Measurements from ENCODE around the gene CA14.
"Not testable (repeated sequence)": the region's sequence is repeated elsewhere in the genome, so short reads cannot be mapped to it uniquely, and the experiment has no call there.

Gene CA14

DNA sequence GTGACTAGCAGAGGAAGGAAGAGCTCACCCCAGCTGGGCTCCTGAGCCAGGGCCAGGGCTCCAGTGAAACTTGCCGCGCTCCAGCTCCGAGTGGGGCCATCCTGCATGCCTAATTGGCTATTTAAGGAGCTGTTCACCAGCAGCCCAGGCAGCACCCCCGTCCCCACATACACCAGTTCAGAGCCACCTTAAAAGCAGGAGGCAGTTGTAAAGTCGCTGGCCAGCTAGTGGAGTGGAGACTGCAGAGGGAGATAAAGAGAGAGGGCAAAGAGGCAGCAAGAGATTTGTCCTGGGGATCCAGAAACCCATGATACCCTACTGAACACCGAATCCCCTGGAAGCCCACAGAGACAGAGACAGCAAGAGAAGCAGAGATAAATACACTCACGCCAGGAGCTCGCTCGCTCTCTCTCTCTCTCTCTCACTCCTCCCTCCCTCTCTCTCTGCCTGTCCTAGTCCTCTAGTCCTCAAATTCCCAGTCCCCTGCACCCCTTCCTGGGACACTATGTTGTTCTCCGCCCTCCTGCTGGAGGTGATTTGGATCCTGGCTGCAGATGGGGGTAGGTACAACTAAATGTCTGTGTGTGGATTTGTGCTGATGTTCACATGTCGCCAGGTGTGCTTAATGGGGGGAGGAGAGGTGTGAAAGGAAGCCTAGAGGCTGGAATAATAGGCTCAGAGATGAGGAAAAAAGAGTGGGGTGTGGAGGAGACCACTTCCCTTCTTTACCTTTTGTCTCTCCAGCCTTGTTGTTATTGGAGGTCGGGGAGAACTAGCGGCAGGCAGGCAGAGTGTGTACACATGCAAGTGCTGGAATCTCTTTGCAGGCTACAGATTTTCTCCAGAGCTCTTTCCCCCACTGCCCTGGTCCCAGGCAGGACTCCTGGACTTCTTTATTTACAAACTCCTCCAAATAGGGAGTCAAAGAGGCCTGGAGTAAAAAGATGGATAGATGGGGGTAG, at the start of gene CA14:
Gene CA14, plus strand, starts transcription at position 151 of the 962 bp plus-strand sequence. Its CDS starts 355 bp downstream, at position 506.
- intact Hi-C loops (cut with micrococcal nuclease): loop anchor here (10.0 kb wide), 1 partner anchor 167 kb away; no protein-coding TSS in a partner anchor
- H3K4me1 Mint-ChIP-seq (ENCODE audit: low read depth): peaks cover 30% of the 10 kb centered on the region
- peaks cover 56% of the 10 kb centered on the region for H3K27me3 Mint-ChIP-seq
- no peak within 1 kb of the TSS for H3K4me3 Mint-ChIP-seq
- no peaks in the 10 kb centered on the region for H3K9me3 Mint-ChIP-seq
- peak within 1 kb of the TSS; percentile 23 for H3K27ac Mint-ChIP-seq
- no peaks in the 10 kb centered on the region for H3K36me3 Mint-ChIP-seq (ENCODE audit: low read depth)

DNA sequence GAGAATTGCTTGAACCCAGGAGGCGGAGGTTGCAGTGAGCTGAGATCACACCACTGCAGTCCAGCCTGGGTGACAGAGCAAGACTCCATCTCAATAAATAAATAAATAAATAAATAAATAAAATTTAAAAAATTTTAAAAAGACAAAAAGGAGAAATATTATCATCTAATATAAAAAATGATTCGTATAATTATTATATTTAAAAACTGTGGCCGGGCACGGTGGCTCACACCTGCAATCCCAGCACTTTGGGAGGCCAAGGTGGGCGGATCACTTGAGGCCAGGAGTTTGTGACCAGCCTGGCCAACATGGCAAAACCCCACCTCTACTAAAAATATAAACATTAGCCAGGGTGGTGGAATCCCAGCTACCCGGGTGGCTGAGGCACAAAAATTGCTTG, 49.1 kb upstream of the CA14 start:
- H3K4me3 Mint-ChIP-seq; intact Hi-C loops (cut with micrococcal nuclease); H3K4me1 Mint-ChIP-seq (ENCODE audit: low read depth); H3K27me3 Mint-ChIP-seq; H3K36me3 Mint-ChIP-seq (ENCODE audit: low read depth); H3K27ac Mint-ChIP-seq; H3K9me3 Mint-ChIP-seq: not testable (repeated sequence)

DNA sequence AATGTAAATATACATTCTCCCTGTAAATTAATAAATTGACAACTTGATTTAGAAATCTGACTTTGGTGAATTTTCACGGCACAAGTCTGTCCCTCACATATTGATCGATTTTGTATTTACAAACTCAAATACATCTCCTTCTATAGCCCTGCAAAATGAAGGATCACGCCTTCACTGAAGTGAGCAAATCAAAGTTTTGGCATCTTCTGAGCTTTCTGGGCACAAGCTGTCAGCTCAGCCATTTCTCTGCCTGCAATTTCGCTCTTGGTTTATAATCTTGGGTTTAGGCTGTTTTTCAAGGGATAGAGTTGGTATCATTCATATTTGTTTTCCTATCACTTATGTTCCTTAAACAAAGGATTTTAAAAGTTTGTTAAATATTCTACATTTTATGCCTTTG, 47.5 kb upstream of the CA14 start:
- intact Hi-C loops (cut with micrococcal nuclease): no loop called here
- no peaks in the 10 kb centered on the region for H3K36me3 Mint-ChIP-seq (ENCODE audit: low read depth)
- H3K4me1 Mint-ChIP-seq (ENCODE audit: low read depth): peaks cover 5% of the 10 kb centered on the region
- no peak overlapping the region for H3K27ac Mint-ChIP-seq
- no peaks in the 10 kb centered on the region for H3K9me3 Mint-ChIP-seq
- peaks cover 2% of the 10 kb centered on the region for H3K27me3 Mint-ChIP-seq
- H3K4me3 Mint-ChIP-seq: no peak overlapping the region

DNA sequence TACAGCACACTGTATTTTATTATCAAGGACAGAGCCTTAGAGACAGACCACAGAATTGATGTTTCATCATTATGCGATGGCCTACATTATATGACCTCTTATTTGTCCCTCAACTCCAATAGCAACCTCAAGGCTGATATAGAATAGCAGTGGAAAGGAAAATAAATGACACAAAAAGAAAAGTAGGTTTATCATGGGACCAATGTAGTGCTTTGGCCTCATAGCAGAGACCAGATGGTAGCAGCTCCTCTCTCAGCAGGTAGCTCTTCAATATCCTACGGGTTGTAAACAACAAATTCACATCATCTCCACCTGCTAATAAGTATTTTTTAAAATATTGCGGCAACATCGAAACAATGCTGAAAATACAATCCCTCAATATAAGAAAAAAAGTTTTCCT, 46.9 kb upstream of the CA14 start:
- Mint-ChIP-seq H3K27ac (no peak overlapping the region), H3K36me3 (ENCODE audit: low read depth) (no peaks in the 10 kb centered on the region), H3K9me3 (no peaks in the 10 kb centered on the region), H3K4me1 (ENCODE audit: low read depth) (peaks cover 5% of the 10 kb centered on the region), H3K4me3 (no peak overlapping the region), H3K27me3 (peaks cover 2% of the 10 kb centered on the region)
- intact Hi-C loops (cut with micrococcal nuclease): no loop called here

DNA sequence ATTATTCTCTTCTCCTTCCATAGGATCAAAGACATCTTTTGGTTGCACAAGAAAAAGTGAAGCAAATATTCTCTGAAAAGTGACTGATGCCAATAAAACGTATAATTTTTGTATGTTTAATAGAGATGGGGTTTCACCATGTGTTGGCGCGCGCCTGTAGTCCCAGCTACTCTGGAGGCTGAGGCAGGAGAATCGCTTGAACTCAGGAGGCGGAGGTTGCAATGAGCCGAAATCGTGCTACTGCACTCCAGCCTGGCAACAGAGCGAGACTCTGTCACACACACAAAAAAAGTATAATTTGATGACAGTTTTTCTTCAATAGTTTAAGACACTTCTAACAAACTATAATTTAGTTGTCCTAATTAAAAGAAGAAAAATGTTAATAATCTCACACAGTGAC, 45.5 kb upstream of the CA14 start:
- H3K36me3 Mint-ChIP-seq (ENCODE audit: low read depth): no peaks in the 10 kb centered on the region
- H3K4me1 Mint-ChIP-seq (ENCODE audit: low read depth): peaks cover 5% of the 10 kb centered on the region
- intact Hi-C loops (cut with micrococcal nuclease): no loop called here

DNA sequence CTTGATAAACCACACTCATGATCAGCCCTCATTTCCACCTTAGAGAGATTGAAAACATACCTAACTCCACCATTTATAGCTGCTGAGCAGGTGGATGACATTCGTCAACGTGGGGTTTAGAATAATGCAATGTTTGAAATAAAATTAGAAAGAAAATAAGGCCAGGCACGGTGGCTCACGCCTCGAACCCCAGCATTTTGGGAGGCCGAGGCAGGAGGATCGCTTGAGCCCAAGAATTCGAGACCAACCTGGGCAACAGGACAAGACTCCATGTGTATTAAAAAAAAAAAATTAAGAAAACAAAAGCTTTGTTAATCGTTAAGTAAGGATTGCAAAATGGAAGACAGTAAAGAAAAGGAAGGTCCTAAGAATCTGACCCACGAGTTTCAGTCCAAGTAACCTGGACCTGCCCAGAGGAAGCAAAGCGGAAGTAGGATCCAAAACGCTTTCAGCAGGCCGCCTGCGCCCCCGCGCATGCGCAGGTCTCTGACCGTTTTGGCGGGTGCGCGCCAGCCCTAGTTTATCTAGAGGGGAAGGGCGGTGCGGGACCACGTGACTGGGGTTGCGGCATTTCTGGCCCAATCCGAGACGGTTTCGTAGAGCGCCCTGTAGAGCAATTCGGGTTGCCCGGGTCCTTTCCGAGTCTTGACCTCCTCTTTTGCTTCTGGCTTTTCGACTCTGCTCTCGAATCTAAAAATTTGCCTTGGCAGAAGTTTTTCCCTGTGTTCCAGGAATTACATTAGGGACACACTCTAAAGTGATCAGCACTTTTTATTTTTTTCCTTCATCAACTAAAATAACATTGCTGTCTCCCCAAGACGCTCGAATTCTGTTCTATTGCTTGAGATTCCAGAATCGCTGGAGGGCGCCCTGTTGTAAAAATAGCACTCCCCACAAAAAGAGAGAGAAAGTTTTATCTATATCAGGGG, 44.1 kb upstream of the CA14 start:
- Mint-ChIP-seq H3K4me3 (peak overlapping the region; percentile 74), H3K4me1 (ENCODE audit: low read depth) (peaks cover 5% of the 10 kb centered on the region), H3K27ac (peak overlapping the region; percentile 94), H3K27me3 (no peaks in the 10 kb centered on the region), H3K9me3 (no peaks in the 10 kb centered on the region), H3K36me3 (ENCODE audit: low read depth) (no peaks in the 10 kb centered on the region)
- intact Hi-C loops (cut with micrococcal nuclease): no loop called here

More for the DNA sequence above, 45.5 kb upstream of the CA14 start:
- Mint-ChIP-seq H3K27me3 (no peaks in the 10 kb centered on the region), H3K27ac (no peak overlapping the region), H3K4me3 (no peak overlapping the region), H3K9me3 (no peaks in the 10 kb centered on the region)

DNA sequence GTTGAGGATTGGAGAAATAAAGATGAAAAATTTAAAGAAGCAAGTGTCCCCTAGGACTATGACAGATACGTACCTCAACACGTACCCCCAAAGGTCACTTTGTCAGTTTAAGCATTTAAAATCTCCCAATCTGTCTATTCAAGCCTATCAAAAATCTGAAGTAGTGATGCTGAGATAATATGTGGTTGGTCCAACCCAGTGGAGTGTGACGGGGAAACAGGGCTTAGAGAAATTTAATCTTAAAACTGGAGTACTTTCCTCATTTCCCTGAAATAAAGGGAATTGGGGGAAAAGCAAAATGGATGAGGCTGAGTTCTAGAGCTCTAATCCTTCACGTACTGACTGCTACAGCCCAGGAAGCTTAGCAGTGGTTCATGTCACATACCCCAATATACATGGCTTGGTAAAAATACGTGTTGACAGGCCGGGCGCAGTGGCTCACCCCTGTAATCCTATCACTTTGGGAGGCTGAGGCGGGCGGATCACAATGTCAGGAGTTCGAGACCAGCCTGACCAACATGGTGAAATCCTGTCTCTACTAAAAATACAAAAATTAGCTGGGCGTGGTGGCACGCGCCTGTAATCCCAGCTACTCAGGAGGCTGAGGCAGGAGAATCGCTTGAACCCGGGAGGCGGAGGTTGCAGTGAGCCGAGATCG, 43.3 kb upstream of the CA14 start:
- H3K27me3 Mint-ChIP-seq; H3K36me3 Mint-ChIP-seq (ENCODE audit: low read depth); intact Hi-C loops (cut with micrococcal nuclease); H3K9me3 Mint-ChIP-seq; H3K4me1 Mint-ChIP-seq (ENCODE audit: low read depth): not testable (repeated sequence)
- Mint-ChIP-seq H3K4me3 (peak overlapping the region; percentile 74), H3K27ac (peak overlapping the region; percentile 94)

DNA sequence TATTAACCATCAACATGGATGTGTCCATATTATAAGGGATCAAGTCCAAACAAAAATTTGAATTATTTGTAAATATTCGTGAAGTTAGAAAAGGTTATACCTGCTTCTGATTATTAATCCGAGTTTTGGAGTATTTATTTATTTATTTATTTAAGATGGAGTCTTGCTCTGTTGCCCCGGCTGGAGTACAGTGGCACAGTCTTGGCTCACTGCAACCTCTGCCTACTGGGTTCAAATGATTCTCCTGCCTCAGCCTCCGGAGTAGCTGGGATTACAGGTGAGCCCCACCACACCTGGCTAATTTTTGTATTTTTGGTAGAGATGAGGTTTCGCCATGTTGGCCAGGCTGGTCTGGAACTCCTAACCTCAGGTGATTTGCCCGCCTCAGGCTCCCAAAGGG, 41.7 kb upstream of the CA14 start:
- intact Hi-C loops (cut with micrococcal nuclease): not testable (repeated sequence)
- H3K36me3 Mint-ChIP-seq (ENCODE audit: low read depth): peaks cover 11% of the 10 kb centered on the region

DNA sequence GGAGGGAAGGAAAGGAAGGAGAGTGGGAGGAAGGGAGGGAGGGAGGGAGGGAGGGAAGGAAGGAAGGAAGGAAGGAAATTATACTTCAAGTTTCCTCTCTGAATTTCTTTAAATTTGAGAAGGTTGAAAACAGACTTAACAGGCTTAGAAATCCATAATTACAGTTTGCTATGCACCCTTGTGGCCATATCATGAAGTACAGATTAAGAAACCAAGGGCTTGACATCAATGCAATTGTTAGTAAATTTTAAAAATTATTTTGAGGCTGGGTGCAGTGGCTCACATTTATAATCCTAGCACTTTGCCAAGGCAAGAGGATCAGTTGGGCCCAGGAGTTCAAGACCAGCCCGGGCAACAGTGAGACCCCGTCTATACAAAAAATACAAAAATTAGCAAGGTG, 36.0 kb upstream of the CA14 start:
- H3K4me3 Mint-ChIP-seq: no peak overlapping the region
- intact Hi-C loops (cut with micrococcal nuclease): loop anchor here (10.0 kb wide), 1 partner anchor 147 kb away; no protein-coding TSS in a partner anchor
- H3K27me3 Mint-ChIP-seq: no peaks in the 10 kb centered on the region
- H3K4me1 Mint-ChIP-seq (ENCODE audit: low read depth): peaks cover 16% of the 10 kb centered on the region
- H3K9me3 Mint-ChIP-seq: no peaks in the 10 kb centered on the region
- H3K27ac Mint-ChIP-seq: no peak overlapping the region
- peaks cover 49% of the 10 kb centered on the region for H3K36me3 Mint-ChIP-seq (ENCODE audit: low read depth)

More for the DNA sequence above, 41.7 kb upstream of the CA14 start:
- H3K9me3 Mint-ChIP-seq; H3K4me3 Mint-ChIP-seq; H3K27ac Mint-ChIP-seq; H3K27me3 Mint-ChIP-seq; H3K4me1 Mint-ChIP-seq (ENCODE audit: low read depth): not testable (repeated sequence)

DNA sequence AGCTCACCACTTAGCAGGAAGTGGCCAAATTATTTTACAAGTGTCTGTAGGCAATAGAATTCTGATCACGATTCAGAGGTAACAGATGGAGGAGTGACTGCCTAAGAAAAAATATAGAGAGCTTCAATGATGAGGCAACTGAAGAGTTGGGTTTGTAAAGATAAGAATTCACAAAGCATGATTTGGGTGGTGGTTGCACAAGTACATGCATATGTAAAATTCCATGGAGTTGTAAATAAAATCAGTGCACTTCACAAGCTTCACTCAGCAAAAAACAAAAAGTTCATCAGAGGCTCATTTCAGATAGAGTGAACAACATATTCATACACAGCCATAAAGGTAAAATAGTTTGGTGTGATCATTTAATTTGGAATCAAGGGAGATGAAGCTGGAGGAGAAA, 32.6 kb upstream of the CA14 start:
- peaks cover 80% of the 10 kb centered on the region for H3K36me3 Mint-ChIP-seq (ENCODE audit: low read depth)
- no peaks in the 10 kb centered on the region for H3K27me3 Mint-ChIP-seq
- no peak overlapping the region for H3K4me3 Mint-ChIP-seq
- no peaks in the 10 kb centered on the region for H3K9me3 Mint-ChIP-seq
- peaks cover 16% of the 10 kb centered on the region for H3K4me1 Mint-ChIP-seq (ENCODE audit: low read depth)
- no peak overlapping the region for H3K27ac Mint-ChIP-seq
- intact Hi-C loops (cut with micrococcal nuclease): loop anchor here (10.0 kb wide), 1 partner anchor 150 kb away; no protein-coding TSS in a partner anchor

DNA sequence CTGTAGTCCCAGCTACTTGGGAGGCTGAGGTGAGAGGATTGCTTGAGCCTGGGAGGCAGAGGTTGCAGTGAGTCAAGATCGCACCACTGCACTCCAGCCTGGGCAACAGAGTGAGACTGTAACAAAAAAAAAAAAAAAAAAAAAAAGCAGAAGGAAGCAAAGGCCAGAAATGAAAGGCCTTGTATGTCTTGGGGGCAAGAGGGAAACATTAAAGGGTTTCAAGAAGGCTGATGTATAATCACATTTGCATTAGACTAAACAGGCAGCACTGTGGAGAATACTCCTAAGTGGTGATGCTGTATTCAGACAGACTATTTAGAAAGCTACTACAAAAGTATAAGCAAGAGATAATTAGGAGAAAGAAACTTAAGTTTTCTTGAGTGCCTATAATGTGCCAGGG, 32.0 kb upstream of the CA14 start:
- Mint-ChIP-seq H3K27ac (no peak overlapping the region), H3K27me3 (no peaks in the 10 kb centered on the region), H3K36me3 (ENCODE audit: low read depth) (peaks cover 81% of the 10 kb centered on the region), H3K9me3 (no peaks in the 10 kb centered on the region), H3K4me1 (ENCODE audit: low read depth) (peaks cover 16% of the 10 kb centered on the region), H3K4me3 (no peak overlapping the region)
- intact Hi-C loops (cut with micrococcal nuclease): loop anchor here (10.0 kb wide), 1 partner anchor 151 kb away; no protein-coding TSS in a partner anchor

DNA sequence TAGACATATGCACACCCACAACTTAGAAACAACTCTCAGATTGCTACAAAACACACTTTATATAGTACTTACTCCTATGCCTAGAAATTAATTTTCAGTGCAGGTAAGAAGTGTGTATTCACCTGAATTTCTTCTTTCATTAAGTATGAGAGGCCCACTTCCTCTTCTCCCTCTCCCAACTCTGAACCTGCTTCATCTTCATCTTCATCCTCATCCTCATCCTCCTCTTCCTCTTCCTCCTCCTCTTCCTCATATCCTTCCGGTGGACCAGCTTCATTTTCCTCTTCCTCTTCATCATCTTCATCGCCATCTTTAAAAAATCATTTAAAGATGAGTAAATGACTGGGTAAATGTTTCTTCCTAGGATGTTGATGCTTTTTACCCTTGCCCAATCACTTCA, 31.1 kb upstream of the CA14 start:
- Mint-ChIP-seq H3K27ac (no peak overlapping the region), H3K9me3 (no peaks in the 10 kb centered on the region), H3K27me3 (no peaks in the 10 kb centered on the region), H3K36me3 (ENCODE audit: low read depth) (peaks cover 78% of the 10 kb centered on the region), H3K4me3 (no peak overlapping the region), H3K4me1 (ENCODE audit: low read depth) (peaks cover 16% of the 10 kb centered on the region)
- intact Hi-C loops (cut with micrococcal nuclease): loop anchor here (10.0 kb wide), 1 partner anchor 152 kb away; no protein-coding TSS in a partner anchor

DNA sequence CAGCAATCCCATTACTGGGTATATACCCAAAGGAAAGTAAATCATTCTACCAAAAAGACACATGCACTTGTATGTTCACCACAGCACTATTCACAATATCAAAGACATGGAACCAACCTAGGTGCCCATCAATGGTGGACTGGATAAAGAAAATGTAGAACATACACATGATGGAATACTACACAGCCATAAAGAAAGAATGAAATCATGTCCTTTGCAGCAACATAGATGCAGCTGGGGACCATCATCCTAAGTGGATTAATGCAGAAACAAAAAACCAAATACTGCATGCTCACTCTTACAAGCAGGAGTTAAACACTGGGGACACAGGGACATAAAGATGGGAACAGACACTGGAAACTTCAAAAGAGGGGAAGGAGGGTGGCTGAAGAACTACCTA, 30.3 kb upstream of the CA14 start:
- Mint-ChIP-seq H3K9me3 (no peaks in the 10 kb centered on the region), H3K27ac (no peak overlapping the region), H3K36me3 (ENCODE audit: low read depth) (peaks cover 78% of the 10 kb centered on the region), H3K27me3 (no peaks in the 10 kb centered on the region), H3K4me3 (no peak overlapping the region), H3K4me1 (ENCODE audit: low read depth) (peaks cover 16% of the 10 kb centered on the region)
- intact Hi-C loops (cut with micrococcal nuclease): loop anchor here (10.0 kb wide), 1 partner anchor 152 kb away; no protein-coding TSS in a partner anchor

Measured in dendritic cell treated with granulocyte-macrophage colony-stimulating factor and Interleukin-4, amounts not matched to agents 40 ng/mL and 50 ng/mL, for 4 days (primary cell).